IPS-NIHi11 (cell line): ENCODE measurements around the gene FBXW4.

Experiments
- DNase-seq: peaks from one replicate; pipeline ENCODE4 v3.0.0; 2012; ENCODE audit warnings: mixed read lengths, low spot score

The FBXW4 gene

DNA sequence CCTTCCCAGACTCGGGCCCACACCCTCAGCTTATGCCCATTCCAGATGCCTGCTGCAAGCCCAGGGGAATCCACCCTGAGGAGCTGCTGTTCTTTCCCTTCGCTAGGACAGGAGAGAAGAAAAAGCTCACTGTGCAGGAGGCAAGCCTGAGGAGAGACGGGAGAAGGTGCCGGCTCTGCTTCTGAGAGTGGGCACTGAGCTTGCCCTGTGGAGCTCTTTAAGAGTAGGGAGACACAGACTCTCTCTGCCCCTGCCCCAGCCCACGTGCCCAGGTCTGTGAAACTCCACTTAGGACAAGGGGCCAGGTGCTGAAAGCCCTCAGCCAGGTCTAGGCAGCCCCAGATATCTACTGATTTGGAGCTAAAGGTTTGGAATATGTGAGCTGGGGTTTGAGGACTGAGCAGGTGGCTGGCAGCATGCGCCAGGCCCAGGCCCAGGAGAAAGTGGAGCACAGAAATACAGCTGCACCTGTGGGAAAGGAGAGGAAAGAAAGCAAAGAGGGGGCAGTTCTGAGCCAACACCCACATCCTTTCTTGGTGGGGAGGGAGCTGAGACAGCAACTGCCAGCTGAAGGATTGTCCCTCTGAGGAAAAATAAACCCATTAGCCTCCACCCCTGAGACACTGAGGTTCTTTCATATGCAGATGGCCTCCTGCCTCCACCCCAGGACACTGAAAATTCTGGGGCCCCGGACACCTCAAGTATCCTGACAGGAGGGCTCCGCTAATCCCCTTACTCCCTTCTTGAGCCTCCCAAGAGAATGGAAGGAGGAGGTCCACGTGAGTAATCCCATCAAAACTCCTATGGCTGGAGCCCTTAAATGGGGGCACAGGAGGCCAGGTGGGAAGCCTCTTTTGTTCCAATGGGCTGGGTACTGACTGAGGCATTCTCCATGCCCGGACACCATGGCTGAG, 114.2 kb downstream of the FBXW4 start:
- DNase-seq: no peak

- no peak for DNase-seq
These were observed 115.5 kb downstream of the FBXW4 start for GRCh38 chr10:101579516-101579870.

DNA sequence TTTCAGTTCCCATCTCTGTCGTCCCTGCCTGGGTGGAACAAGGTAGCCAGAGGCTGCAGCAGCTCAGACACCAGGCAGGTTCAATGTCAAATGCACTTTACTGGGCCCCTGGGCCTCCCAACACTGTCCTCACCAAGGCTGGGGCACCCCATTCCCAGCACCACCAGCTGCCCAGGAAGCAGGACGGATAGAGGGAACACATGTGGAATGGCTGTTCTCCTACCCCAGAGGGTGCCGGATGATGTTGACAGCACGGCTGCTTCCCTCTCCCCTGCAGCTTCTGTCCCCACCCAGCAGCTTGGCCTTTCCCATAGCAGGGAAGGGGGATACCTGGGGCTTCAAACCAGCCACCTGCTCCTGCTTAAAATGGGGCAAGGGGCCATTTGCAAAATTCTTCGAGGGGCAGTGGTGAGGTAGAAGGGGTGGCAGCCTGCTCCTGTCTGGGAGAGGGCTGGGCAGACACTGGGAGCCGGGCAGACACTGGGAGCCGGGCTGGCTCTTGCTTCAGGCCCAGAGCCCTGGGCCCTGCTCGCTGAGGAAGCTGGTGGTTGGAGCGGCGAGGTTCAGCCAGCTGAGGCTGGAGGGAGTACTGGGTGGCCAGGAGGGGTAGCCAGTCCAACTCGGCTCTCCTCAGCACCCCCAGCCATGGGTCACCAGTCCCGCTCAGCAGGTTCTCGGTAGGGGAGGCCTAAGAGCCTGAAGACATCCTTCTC, 116.0 kb downstream of the FBXW4 start:
- DNase-seq: no peak

- DNase-seq: no peak
These were observed 116.8 kb downstream of the FBXW4 start for GRCh38 chr10:101578192-101578591.

DNA sequence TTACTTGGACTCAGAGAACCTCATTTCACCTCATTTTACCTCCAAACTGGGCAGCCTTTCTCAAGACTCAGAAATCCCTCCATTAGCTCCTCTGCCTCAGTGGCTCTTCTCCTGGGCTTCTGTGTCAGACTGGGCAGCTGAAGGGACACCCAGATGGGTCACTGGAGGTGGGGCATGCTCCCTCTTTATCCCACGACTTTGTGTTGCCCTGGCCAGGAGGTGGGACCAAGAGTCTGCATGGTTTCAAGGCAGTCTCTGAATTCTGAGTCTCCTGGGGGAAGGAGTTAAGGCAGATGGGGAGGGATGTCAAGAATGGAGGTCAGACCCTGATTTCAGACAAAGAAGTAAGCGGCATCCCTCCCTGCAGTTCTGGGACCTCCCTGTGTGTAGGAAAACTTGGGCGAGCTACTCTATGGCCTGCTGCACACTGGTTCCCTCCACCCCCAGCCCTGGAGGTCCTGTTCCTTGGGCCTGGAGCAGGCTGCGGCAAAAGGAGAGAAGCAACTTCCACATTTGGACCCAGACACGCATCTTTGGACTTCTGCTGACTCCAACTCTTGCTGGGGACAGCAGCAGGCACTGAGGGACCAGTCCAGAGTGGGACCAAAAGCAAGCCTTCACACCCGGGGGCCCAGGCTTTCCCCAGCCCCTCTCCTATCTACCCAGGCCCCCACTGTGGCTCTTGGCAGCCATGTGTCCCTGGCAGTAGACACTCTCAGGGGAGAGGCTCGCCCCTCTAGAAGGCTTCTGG, 117.7 kb downstream of the FBXW4 start:
- no peak for DNase-seq

- DNase-seq: no peak
These were observed 118.6 kb downstream of the FBXW4 start for GRCh38 chr10:101576211-101576863.

- DNase-seq: no peak
These were observed 119.3 kb downstream of the FBXW4 start for GRCh38 chr10:101575580-101576210.

DNA sequence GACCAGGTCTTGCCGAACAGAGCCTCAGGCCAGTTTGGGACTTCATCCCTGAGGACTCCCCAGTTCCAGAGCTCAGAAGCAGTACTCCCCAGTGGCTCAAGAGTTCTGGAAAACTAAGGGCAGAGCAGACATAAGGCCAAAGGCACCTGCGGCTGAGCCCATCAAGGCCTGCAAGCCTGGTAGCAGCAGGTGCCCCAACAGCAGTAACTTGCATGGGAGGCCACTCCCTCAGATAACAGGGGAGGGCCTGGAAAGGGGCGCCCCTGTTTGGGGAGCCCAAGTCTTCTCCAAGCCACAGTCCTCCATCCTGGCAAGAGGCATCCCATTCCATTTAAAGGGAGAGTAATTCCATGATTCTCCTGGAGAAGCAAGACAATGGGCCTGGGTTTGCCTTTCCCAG, 119.9 kb downstream of the FBXW4 start:
- no peak for DNase-seq

- no peak for DNase-seq
These were observed 120.9 kb downstream of the FBXW4 start for GRCh38 chr10:101573885-101574753.

GRCh38 chr10:101572785-101573184, 122.2 kb downstream of the FBXW4 start:
- DNase-seq: no peak

- no peak for DNase-seq
These were observed 122.8 kb downstream of the FBXW4 start for GRCh38 chr10:101572126-101572525.

GRCh38 chr10:101571271-101571925, 123.6 kb downstream of the FBXW4 start:
- no peak for DNase-seq

DNA sequence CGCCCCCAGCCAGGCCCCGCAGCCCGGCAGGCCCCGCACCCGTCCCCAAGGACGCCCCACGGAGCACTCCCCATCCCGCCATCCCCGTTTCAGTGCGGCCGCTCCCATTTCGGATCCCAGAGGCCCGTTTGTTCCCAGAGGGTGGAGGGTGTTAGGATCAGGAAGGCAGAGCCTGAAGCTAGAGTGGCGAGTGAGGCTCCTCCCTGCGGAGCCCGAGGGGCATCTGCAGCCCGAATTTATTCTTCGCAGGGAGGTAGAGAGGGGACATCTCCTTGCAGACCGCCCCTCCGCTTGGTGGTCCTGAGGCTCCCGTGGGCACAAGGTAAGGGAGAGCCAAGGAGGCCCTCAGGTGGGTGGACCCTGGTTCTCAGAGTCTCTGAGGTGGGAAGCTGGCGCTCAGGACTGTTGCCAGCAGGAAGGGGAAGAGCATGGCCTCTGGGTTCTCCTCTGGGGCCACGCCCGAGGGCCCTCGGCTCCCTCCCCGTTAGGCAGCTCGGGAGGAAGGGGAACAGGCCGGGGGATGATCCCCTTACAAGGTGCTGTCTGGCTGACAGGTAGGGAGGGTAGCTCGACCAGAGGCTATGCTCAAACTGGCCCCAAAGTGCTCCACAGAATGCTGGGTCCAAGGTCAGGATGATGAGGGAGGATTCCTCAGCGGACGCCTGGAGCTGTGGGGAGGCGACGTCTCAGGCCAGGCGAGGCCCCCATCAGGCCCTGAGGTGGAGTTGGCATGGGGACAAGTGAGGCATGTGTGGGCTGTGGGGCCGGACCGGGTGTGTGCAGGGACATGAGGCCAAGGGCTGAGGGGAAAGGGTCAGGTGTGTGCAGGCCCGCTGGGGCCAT, 124.3 kb downstream of the FBXW4 start:
- peak; percentile 54 for DNase-seq

GRCh38 chr10:101569622-101570427, 125.1 kb downstream of the FBXW4 start:
- peak; percentile 96 for DNase-seq

- DNase-seq: no peak
These were observed 125.7 kb downstream of the FBXW4 start for GRCh38 chr10:101569323-101569621.

DNA sequence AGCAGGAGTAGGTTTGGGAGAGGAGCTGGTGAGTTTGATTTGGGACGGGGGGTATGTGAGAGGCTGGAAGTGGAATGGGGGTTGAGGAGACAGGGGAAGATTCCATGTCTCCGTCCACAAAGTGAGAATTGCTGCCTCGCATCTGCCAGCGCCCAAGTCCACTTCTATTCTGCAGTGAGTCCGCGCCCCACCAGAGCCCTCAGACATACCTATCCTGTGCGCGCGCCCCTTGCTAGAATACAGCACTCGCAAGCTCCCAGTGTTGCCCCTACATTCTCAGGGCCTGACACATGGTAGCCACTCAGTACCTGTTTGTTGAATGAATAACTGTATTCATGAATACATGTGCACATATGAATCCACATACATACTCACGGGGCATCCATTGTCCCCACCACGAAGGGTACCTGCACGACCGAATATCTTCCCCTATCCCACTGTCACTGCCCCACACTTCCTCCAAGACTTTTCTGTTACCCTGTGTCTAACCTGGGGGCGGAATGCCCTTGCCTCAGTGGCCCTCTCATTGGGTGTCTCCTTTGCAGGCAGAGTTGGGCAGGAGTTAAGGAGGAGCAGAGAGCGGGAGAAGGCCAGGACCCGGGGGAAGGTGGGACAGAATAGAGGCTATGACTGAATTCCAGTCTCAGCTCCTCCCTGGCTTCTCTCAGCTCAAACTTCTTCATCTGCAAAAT, 126.8 kb downstream of the FBXW4 start:
- no peak for DNase-seq

DNA sequence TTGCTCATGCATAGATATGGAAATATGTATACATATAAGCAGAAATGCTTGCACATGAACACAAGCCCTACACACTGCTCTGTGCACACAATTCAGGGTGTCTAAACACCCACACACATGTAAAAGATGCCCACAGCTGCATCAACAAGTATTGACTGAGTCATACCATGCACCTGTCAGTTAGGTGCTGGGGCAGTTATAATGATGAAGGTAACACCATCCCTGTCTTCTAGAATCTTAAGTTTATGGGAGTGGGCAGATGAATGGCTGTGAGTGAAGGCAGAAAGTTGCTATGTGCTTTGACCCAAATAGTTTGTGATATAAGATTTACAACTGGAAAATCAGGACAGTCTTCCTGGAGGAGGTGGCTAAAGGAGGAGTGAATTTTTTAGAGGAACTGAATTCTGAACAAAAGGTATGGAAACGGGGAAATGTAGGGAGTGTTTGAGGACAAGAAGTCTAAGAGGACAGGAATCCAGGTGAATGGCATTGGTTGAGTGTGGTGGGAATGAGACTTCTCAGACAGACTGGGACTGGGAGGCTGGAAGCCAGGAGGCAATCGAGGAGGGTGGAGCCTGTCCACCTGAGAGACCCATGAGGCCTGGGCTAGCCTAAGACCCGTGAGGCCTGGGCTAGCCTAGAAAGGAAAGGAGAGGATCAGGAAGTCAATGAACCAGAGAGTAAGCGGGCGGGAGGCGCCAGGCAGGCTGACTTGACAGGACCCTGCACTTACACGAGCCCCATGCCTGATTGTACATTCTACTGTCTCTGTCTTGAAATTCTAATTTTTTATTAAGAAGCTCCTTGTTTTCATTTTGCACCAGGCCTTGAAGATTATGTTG, 127.6 kb downstream of the FBXW4 start:
- no peak for DNase-seq
